NCI-H526 treated with DMSO at 0.1 percent for 48 hours (cell line): ENCODE measurements around the gene MYBPC2.
"Not testable (repeated sequence)": the region's sequence is repeated elsewhere in the genome, so short reads cannot be mapped to it uniquely, and the experiment has no call there.

ENCODE experiments used
- DNase-seq: peaks from one replicate; lab custom pipeline; 2025; lab: John Stamatoyannopoulos, UW

MYBPC2 gene

DNA sequence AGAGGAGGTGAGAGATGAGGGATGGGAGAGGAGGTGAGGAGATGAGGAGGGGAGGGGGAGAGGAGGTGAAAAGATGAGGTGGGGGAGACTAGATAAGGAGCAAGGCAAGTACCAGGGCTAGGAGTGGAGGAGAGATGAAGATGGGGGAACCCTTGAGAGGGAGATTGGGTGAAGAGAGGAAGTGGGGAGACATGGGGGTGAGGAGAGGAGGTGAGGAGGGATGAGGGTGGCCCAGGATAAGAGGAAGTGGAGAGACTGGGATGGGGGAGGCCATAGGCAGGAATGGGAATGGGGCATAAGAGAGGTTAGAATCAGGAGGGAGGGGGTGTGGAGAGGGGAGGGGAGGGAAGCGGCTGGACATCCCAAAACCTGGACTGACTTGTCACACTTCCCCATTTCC lies 26.9 kb downstream of the MYBPC2 start:
- no peak for DNase-seq

DNA sequence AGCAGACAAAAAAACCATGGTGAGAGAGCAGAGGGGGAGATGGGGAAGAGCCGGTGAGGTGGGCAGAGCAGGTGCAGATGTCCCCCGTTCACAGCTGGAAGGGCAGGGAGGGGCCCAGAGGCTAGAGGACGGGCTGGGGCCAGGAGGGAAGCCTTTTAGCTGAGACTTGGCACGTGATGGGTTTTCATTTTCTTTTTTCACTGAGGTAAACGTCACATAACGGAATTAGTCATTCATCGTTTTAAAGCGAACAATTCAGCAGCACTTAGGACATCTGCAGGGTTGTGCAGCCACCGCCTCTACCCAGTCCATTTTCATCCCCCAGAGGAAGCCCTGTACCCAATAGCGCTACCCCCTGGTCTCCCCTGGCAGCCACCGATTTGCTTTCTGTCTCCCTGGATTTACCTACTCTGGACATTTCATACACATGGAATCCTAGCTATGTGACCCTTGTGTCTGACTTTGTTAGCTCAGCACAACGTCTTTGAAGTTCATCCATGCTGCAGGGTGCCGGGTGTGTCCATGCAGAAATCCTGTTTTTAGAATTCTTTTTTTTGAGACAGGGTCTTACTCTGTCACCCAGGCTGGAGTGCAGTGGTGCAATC lies 27.6 kb downstream of the MYBPC2 start:
- DNase-seq = no peak

DNA sequence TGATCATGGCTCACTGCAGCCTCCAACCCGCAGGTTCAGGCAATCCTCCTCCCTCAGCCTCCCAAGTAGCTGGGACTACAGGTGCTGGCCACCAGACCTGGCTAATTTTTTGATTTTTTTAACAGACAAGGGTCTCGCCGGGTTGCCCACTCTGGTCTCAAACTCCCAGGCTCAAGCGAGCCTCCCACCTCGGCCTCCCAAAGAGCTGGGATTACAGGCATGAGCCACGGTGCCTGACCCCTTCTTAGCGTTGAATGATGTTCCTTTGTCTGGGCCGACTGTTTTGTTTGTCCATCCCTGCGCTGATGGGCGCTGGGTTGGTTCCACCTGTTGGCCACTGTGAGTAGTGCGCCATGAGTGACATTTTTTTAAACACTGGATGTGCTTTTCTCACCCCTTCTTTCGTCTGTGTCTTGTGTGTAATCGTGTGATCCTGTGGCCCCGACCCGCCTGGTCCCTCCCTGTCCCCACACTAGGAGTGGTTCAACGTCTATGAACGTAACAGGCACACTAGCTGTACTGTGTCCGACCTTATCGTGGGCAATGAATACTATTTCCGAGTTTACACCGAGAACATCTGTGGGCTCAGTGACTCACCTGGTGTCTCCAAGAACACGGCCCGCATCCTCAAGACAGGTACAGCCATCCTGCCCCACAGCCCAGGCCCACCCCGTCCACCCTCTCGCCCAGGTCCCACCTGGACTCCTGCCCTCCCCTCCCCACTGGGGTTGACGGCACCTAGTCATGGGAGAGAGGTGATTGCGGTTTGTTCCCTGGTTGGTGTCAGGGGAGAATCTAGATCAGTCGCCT lies 28.6 kb downstream of the MYBPC2 start:
- DNase-seq = peak; percentile 65

DNA sequence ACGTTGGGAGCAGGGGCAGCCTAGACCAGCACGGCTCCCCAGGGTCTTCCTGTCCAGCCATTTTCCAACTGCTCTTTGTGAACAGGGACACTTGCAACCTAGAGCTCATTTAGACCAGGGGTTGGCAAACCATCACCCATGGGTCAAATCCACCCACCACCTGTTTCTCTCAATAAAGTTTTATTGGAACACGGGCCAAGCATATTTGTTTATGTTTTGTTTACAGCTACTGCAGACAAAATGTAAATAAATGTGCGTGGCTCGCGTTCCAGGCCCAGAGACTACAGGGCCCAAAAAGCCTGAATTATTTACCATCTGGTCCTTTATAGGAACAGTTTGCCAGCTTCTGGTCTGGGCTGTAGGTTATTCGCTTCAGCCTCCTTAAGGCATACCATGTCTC lies 30.3 kb downstream of the MYBPC2 start:
- no peak for DNase-seq

DNA sequence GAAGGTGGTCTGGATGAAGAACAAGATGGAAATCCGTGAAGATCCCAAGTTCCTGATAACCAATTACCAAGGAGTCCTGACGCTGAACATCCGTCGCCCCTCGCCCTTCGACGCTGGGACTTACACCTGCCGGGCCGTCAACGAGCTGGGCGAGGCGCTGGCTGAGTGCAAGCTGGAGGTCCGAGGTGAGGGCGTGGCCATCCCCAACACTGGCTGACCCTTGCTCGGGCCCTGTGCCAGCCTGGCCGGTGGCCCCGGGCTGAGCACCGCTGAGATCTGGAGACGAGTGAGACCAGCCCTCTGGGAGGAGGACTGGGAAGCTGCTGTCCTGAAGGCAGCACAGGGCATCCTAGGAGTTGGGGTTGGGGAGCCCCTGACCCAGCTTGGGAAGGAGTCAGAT lies 31.7 kb downstream of the MYBPC2 start:
- no peak for DNase-seq

DNA sequence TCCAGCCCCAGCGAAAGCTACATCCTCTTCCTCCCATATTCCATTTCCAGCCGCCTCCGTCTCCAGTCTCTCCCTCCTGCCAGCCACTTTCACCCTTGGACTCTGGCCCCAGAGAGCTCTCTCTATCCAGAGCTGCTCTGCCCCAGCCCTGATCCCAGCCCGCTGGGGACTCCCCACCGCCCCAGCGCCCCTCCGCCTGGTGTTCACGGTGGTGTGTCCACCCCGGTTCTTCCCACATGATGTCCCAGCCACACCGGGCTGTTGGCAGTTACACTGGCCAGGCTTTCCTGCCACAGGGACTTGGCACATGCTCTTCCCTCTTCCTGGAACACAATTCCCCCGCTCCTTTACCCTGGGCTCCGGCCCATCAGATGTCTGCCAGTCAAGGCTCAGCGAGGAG lies 32.3 kb downstream of the MYBPC2 start:
- no peak for DNase-seq

DNA sequence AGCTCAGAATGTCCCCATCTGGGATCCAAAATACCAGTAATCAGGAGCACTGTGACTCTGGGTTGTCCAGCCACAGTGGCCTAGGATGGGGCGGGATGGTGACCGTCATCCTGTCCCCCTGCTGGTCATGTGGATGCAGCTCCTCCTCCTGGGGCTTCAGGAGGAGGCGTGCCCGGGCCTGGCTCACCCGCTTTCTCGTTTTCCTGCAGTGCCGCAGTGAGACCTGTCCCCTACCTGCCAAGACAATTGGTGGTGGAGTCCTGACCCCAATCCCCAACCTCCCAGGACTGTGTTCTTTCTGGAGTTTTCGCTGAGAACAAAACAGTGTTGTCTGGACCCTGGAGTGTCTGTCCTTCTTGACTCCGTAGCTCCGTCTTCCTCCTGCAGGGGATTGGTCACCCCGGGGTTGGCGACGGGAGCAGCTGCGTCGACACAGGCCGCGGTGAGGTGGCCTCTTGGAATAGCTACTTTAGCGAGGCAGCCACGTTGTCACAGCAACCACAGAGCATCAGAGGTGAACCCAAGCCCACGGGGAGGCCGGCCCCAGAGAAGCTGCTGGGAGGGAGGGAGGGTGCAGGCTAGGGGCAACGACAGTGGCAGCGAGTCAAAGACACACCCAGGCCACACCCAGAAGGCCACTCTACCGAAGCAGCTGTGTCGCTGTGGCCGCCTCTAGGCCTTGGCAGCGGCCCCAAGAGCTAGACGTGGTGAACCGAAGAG lies 33.5 kb downstream of the MYBPC2 start:
- DNase-seq = no peak

DNA sequence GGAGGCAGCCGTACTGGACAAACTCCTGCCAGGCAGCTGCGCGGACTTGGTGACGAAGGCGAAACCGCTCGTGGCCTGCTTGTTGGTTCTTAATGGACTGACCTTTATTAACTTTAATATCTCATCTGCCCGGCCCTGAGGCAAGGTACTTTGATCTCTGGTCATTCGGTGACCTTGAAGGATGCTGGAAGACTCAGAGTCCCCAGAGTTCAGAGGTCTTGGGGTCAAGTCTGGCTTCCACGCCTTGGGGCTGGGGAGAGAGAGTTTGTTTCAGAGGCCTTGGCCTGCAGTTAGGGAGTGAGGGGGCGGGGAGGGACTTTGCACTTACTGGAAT lies 34.0 kb downstream of the MYBPC2 start:
- no peak for DNase-seq

DNA sequence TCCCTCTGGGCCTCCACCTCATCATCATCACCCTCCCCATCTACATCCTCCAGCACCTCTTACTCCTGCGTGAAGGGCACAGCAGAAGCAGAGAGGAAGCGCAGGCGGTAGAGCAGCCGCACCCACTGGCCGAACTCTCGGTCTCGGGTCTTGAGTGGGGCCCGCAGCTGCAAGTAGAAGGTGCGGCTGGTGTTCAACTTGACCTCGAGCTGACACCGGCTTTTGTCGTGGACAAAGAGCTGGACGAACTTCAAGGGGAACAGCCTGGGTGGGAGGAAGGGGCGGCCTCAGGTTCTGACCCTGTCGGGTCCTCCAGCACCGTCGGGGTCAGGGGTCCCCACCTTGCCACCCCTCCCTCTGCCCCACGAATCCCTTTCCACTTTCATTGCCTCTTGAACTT lies 34.9 kb downstream of the MYBPC2 start:
- DNase-seq = no peak

DNA sequence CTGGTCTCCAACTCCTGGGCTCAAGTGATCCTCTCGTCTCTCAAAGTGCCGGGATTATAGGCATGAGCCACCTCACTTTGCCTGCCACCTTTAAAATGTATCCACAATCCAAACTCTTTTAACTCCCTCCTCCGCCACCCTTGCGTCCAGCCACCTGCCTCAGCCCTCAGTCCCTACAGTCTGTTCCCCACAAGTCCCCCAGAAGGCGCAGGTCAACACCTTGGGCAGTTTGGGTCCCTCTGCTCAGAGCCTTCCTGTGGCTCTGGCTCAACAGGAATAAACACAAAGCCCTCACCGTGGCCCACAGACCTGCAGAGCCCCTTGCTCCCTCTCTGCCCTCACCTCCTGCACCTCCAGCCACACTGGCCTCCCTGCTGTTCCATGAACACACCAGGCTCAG lies 36.1 kb downstream of the MYBPC2 start:
- no peak for DNase-seq

DNA sequence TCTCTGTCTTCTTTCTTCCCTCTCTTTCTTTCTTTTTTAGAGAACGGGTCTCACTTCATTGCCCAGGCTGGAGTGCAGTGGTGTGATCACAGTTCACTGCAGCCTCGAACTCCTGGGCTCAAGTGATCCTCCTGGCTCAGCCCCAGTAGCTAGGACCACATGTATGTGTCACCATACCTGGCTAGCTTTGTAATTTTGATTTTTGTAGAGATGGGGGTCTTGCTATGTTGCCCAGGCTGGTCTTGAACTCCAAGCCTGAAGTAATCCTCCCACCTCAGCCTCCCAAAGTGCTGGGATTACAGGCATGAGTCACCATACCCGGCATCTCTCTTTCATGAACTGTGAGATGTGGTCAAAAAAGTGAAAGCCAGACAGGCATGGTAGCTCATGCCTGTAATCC lies 40.6 kb downstream of the MYBPC2 start:
- not testable (repeated sequence) for DNase-seq

DNA sequence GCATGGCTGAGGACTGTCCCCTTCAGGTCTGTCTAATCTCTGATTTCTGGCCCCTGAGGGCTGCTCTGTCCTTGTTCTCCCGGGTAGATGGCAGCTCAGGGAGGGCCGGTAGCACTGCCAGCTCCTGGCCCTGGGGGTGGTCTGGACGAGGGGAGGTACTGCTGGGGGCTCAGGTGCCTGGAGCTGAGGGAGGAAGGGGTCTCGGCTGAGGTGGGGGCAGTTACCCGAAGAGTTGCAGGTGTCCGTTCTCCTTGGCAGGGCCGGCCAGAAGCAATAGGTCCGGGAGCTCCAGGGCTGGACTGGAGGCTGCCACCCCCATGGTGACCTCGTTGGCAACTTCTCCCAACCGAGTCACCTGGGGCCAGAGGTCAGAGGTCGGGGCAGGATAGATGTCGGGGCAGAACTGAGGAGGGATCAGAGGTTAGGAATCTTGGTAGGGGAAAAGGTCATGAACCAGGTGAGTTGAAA lies 42.4 kb downstream of the MYBPC2 start:
- DNase-seq = no peak

DNA sequence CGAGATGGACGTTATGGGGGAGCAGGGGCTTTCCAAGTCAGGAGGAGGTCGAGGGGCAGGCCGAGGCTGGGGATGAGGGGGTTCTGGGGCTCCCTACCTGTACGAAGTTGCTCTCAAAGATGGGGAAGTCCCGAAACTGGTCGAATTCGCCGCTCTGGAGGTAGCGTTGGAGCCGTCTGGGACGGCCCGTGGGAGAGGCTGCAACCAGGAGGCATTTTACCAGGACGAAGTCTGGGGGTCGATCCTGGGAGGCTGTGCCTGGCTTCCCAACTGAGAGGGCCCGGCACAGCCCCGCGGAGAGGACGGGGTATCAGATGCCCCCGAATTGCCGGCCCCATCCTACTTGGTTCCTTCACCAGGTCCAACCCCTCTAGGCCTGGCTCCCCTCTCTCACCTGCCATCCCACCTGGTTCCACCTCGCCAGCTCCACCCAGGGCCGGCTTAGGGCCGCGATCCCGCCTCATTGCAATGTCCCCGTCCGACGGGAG lies 43.1 kb downstream of the MYBPC2 start:
- no peak for DNase-seq

DNA sequence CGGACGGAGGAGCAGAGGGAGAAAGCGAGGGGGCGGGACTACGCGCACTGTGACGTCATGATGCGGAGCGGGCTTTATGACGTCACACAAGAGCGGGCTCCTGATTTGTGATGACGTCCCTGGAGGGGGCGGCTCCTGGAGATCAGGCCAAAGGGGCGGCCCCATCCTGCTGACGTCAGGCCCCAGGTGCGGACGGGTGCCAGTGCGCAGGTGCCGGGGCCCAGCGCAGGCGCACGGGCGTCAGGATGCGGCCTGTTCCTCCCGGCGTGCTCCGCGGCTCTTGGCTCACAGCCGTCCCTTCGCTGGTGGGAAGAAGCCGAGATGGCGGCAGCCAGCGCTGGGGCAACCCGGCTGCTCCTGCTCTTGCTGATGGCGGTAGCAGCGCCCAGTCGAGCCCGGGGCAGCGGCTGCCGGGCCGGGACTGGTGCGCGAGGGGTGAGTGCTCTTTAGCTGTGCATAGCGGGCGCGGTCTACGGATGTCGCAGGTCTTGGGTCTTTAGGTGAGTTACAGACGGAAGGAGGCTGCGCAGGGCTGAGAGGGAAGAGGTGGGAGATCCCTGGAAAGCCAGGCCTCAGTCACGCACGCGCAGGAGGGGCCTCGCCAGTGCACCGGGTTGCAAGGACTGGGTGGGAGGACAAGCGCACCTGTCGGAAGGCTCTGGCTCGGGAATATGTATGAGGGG lies 43.7 kb downstream of the MYBPC2 start, which contains the start of the genes EMC10 and GARIN5A:
TSS of gene EMC10 (plus strand) at position 284 of the 683 bp plus-strand sequence. CDS start at position 322, 38 bp downstream.
TSS of gene GARIN5A (minus strand) at position 625 of the 683 bp plus-strand sequence. CDS start at position 165, 460 bp downstream.
- DNase-seq = peak; percentile 85

DNA sequence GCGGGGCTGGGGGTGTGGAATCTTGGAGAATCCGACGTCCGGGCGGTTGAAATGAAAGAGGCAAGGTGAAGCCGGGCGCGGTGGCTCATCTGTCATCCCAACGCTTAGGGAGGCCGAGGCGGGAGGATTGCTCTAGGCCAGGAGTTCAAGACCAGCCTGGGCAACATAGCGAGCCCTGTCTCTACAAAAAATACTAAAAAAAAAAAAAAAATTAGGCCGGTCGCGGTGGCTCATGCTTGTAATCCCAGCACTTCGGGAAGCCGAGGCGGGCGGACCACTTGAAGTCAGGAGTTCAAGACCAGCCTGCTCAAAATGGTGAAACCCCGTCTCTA lies 44.2 kb downstream of the MYBPC2 start:
- no peak for DNase-seq

DNA sequence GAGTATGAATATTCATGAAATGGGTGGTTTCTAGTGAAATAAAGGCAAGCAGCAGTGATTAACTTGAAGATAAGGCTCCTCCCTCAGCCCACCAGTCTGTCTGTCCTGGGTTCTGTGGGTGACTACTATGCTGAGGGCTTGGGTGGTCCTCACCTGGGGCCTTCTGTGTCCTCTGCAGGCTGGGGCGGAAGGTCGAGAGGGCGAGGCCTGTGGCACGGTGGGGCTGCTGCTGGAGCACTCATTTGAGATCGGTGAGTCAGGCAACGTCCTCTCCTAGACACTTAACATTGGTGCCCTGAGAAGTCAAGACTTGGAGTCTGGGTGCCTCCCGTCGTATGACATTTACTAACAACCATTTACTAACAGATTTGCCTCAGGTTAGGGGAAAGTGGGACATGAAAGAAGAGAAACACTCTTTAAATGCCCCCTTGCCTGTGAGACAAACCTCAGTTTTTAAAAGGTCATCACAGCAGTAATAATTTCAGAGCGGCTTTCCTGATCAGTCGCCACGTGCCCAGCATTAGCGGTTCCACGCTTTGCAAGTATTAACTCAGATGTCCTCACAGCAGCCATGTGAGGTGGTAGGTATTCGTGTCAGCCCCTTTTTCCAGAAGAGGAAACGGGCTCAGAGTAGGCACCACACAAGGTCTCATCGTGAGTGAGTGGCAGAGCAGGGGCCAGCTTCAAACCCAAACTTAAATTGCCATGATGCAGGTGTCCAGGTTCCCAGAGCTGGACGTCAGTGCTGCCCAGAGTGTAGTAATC lies 45.2 kb downstream of the MYBPC2 start:
- no peak for DNase-seq

DNA sequence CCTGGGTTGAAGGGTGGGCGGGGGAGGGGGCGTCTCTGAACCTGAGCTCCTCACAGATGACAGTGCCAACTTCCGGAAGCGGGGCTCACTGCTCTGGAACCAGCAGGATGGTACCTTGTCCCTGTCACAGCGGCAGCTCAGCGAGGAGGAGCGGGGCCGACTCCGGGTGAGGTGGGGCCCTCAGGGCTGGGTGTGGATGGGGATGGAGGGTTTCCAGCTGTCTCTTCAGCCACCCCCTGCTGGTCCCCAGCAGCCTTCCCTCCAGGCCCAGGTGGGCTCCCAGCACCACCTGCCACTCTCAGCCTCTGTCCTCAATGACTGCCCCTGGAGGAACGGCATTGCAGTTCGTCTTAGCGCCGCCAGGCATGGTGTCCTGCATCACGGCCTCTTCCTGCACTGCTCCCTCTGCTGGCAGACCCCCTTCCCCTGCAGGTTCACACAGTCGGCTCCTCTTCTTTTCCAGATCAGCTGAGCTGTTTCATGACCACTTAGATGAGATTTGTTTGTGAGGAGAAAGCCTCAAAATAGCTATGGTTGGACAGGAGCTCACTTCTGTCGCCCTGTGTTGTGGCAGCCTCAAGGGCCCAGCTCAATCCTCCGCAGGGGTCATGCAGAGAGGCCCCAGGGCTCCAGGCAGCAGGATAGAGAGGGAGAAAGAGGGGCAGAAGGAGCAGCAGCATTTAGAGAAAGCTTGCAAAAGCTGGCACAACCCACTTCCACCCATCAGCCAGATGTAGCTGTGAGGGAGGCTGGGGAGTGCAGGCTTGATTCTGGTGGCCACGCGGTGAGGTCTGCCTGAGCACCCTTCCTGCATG lies 46.4 kb downstream of the MYBPC2 start:
- DNase-seq = peak; percentile 10

DNA sequence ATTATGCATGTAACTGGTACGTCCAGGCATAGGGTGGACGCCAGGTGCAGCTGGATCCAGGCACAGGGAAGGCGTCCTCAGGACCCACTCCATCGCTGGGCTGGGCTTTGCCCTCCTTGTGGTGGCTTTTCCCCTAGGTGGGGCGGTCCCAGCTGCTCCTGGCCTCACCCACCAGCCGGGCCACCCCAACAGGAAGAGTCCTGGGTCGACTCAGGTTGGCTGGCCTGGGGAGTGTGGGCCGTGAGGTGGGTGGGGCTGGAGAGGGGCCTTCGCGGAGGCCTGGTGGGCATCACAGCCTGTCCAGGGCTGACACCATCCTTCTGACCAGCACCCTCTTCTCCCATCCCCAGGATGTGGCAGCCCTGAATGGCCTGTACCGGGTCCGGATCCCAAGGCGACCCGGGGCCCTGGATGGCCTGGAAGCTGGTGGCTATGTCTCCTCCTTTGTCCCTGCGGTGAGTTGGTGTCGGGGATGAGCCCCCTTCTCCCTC lies 47.1 kb downstream of the MYBPC2 start:
- no peak for DNase-seq

DNA sequence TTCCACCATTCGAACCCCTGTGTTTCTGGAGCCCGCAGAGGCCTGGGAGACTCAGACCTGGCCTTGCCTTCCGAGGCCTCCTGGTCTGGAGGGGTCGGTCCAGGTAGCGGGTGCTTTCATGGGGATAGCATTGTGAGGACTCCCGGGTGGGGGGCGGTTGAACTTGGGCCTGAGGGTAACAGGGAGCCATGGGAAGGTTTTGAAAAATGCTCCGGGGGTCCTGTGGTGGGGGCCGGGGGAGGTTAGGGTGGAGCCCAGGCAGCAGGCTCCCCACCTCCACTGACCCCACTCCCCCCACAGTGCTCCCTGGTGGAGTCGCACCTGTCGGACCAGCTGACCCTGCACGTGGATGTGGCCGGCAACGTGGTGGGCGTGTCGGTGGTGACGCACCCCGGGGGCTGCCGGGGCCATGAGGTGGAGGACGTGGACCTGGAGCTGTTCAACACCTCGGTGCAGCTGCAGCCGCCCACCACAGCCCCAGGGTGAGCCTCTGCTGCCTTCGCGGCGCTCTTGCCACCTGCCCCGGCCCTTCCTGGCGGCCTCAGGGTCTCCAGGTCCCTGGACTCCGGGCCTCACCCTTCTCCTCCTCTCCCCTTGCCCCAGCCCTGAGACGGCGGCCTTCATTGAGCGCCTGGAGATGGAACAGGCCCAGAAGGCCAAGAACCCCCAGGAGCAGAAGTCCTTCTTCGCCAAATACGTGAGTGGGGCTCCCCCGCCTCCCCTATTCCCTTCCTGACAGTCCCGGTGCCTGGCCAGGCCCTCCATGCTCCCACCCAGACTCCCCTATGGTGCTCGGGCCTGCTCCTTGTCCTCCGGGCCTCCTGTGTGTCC lies 47.8 kb downstream of the MYBPC2 start:
- no peak for DNase-seq
